Measurements from ENCODE around the gene LRRC42. TPM values are rescaled to one million over a fixed set of nuclear protein-coding genes. Genes with fewer than 3 reads are reported as not detected.
"Not testable (repeated sequence)": the region's sequence is repeated elsewhere in the genome, so short reads cannot be mapped to it uniquely, and the experiment has no call there.

The LRRC42 gene
- total RNA-seq, 4 donors from 2014 or later: 20.1 to 36.3 (median 24.4) TPM

DNA sequence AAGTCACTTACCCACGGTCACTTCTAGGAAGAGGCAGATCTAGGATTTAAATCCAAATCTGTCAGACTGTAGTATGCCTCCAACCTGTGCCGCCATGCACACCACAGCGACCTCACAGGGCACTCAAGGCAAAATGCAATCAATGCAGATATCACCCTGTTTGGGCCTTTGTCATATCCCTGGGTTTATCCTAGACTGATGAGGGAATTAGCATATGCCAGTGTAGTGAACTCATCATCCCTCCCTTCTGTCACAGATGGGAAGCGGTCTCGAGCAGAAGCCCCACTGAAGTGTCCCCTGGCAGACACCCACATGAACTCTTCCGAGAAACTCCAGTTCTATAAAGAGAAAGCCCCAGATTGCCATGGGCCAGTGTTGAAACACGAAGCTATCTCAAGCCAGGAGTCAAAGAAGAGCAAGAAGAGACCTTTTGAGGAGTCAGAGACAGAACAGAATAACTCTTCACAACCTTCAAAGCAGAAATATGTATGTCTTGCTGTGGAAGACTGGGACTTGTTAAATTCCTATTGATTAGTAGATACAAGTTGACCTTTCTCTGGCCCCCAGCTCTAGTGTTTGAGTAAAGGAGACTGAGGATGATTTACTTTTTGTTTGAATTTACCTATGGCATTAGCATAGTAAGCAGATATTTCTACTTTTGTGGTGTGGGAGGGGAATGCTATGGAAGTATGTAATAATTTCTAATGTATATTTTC is 21.4 kb downstream of the LRRC42 start:
- whole genome bisulfite sequencing, 2 donors: 90 to 92% methylated on average over 7 of the region's 7 CpGs
- no peak overlapping the region for H3K4me3 ChIP-seq (ENCODE audit: low read depth, poor library complexity, severe bottlenecking)
- no peak for DNase-seq (ENCODE audit: low spot score in 2 of 2)
- TF ChIP-seq POLR2A (IDR thresholded peaks at IDR 0.05): no peak
- TF ChIP-seq, protein P1, sequence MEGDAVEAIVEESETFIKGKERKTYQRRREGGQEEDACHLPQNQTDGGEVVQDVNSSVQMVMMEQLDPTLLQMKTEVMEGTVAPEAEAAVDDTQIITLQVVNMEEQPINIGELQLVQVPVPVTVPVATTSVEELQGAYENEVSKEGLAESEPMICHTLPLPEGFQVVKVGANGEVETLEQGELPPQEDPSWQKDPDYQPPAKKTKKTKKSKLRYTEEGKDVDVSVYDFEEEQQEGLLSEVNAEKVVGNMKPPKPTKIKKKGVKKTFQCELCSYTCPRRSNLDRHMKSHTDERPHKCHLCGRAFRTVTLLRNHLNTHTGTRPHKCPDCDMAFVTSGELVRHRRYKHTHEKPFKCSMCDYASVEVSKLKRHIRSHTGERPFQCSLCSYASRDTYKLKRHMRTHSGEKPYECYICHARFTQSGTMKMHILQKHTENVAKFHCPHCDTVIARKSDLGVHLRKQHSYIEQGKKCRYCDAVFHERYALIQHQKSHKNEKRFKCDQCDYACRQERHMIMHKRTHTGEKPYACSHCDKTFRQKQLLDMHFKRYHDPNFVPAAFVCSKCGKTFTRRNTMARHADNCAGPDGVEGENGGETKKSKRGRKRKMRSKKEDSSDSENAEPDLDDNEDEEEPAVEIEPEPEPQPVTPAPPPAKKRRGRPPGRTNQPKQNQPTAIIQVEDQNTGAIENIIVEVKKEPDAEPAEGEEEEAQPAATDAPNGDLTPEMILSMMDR (IDR thresholded peaks at IDR 0.05): no peak
- intact Hi-C loops (cut with DNase I; ENCODE audit: low total_unique reads): no loop called here

- DNase-seq (ENCODE audit: low spot score in 2 of 2): no peak
- WGBS, 2 donors: 79 to 88% methylated on average over 2 of the region's 2 CpGs
- no peak overlapping the region for H3K4me3 ChIP-seq (ENCODE audit: low read depth, poor library complexity, severe bottlenecking)
- intact Hi-C loops (cut with DNase I; ENCODE audit: low total_unique reads): no loop called here
- TF ChIP-seq, protein P1 (IDR thresholded peaks at IDR 0.05): no peak
- TF ChIP-seq POLR2A (IDR thresholded peaks at IDR 0.05): no peak
Measured at GRCh38 chr1:53968125-53968513, 22.0 kb downstream of the LRRC42 start.

- DNase-seq (ENCODE audit: low spot score in 2 of 2); H3K4me3 ChIP-seq (ENCODE audit: low read depth, poor library complexity, severe bottlenecking); intact Hi-C loops (cut with DNase I; ENCODE audit: low total_unique reads): not testable (repeated sequence)
- 98 to 100% methylated on average over 2 of the region's 2 CpGs for WGBS, 2 donors
Measured at GRCh38 chr1:53969323-53969722, 23.2 kb downstream of the LRRC42 start.

- intact Hi-C loops (cut with DNase I; ENCODE audit: low total_unique reads): no loop called here
- 87 to 96% methylated on average over 2 of the region's 2 CpGs for WGBS, 2 donors
- TF ChIP-seq, protein P1 (IDR thresholded peaks at IDR 0.05): no peak
- no peak for TF ChIP-seq POLR2A (IDR thresholded peaks at IDR 0.05)
- no peak for DNase-seq (ENCODE audit: low spot score in 2 of 2)
- no peak overlapping the region for H3K4me3 ChIP-seq (ENCODE audit: low read depth, poor library complexity, severe bottlenecking)
Measured at GRCh38 chr1:53971718-53972117, 25.6 kb downstream of the LRRC42 start.

DNA sequence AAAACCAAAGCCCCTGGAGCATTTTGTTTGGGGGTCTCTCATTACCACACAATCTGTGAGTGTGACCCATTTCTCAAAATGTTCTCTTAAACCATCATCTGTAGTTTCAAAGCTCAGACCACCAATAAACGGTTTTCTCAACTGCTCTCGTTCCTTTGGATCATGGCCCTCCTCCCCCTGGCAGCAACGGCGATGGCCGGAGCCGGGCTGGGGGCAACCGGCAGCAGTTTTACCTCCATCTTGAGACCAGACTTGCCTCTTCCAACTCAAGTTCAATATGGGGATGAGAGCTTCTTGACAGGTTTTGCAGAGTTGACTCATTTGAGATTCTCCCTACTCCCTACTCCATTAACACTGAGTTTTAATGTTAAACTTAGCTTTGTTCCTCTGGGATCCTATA is 29.7 kb downstream of the LRRC42 start:
- no peak for DNase-seq (ENCODE audit: low spot score in 2 of 2)
- no peak for TF ChIP-seq POLR2A (IDR thresholded peaks at IDR 0.05)
- TF ChIP-seq, protein P1 (IDR thresholded peaks at IDR 0.05): no peak
- H3K4me3 ChIP-seq (ENCODE audit: low read depth, poor library complexity, severe bottlenecking): no peak overlapping the region
- intact Hi-C loops (cut with DNase I; ENCODE audit: low total_unique reads): no loop called here
- WGBS, 2 donors: 96% methylated on average over 7 of the region's 7 CpGs

DNA sequence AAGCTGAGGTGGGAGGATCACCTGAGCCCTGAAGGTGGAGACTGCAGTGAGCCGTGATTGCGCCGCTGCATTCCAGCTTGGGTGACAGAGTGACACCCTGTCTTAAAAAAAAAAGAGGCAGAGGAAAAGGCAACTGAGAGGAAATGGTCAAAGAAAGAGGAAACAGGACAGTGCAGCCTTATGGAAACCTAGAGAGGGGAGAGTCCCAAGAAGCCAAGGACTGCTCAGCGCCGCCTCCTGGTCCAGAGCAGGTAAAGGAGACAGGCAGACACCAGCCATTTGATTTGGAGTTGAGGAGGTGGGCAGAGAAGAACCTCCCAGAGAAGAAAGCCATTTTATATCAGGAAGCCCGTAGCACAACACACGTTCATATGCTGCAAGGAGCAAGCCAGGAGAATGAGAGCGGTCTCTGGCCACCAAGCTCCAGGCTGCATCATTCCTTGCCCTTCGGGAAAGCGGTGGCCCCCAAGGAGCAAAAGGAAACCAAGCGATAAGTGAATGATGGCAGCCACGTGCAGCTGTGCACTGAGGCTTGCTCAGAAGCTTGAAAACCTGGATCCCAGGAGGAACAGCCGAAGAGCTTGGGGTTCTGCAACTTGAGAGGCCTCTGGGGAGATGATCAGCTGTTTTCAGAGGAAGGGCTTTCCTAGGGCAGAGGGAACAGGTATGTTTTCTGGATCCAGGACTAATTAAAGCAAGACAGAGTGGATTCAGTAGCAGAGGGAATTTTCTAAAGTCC is 33.7 kb downstream of the LRRC42 start:
- H3K4me3 ChIP-seq (ENCODE audit: low read depth, poor library complexity, severe bottlenecking): no peak overlapping the region
- DNase-seq (ENCODE audit: low spot score in 2 of 2): no peak
- 84 to 90% methylated on average over 13 of the region's 13 CpGs for WGBS, 2 donors
- intact Hi-C loops (cut with DNase I; ENCODE audit: low total_unique reads): no loop called here
- no peak for TF ChIP-seq POLR2A (IDR thresholded peaks at IDR 0.05)
- TF ChIP-seq, protein P1 (IDR thresholded peaks at IDR 0.05): no peak
